SK-N-SH treated with all-trans-retinoic acid at 6 μM for 48 hours (cell line): Measurements from ENCODE around the gene PSMC2.

ENCODE experiments used
- ARNTL ChIP-seq: fragments of 450-650 bp; formaldehyde crosslinking; IDR thresholded peaks from 2 replicates; pipeline ENCODE4 v1.5.0; 2020; ENCODE audit warnings: low read depth, mild to moderate bottlenecking, moderate library complexity, borderline replicate concordance
- CSRNP3 ChIP-seq: fragments of 250-450 bp; sonication (Bioruptor Pico); IDR thresholded peaks from 2 replicates; pipeline ENCODE4 v1.5.1; 2021; ENCODE audit warnings: mild to moderate bottlenecking, moderate library complexity
- GLIS3 ChIP-seq: fragments of 250-450 bp; sonication (Bioruptor Pico); IDR thresholded peaks from 2 replicates; pipeline ENCODE4 v1.5.0; 2020; ENCODE audit warnings: mild to moderate bottlenecking, moderate library complexity
- ISL1 ChIP-seq: fragments of 250-450 bp; sonication (Bioruptor Pico); IDR thresholded peaks from 2 replicates; pipeline ENCODE4 v2.1.2; 2022; ENCODE audit warnings: mild to moderate bottlenecking, moderate library complexity
- ZC3H10 ChIP-seq: fragments of 250-450 bp; sonication (Bioruptor Pico); IDR thresholded peaks from 2 replicates; pipeline ENCODE4 v1.5.1; 2021; ENCODE audit warnings: mild to moderate bottlenecking, moderate library complexity
- ZNF70 ChIP-seq: fragments of 450-650 bp; formaldehyde crosslinking; IDR thresholded peaks from 2 replicates; pipeline ENCODE4 v1.5.0; 2020; ENCODE audit warnings: mild to moderate bottlenecking, moderate library complexity
- TF ChIP-seq, protein P1 (sequence below): fragments of 250-450 bp; sonication (Bioruptor Pico); IDR thresholded peaks from 2 replicates; pipeline ENCODE4 v1.8.0; 2020; ENCODE audit warnings: mild to moderate bottlenecking, moderate library complexity, borderline replicate concordance

DNA sequence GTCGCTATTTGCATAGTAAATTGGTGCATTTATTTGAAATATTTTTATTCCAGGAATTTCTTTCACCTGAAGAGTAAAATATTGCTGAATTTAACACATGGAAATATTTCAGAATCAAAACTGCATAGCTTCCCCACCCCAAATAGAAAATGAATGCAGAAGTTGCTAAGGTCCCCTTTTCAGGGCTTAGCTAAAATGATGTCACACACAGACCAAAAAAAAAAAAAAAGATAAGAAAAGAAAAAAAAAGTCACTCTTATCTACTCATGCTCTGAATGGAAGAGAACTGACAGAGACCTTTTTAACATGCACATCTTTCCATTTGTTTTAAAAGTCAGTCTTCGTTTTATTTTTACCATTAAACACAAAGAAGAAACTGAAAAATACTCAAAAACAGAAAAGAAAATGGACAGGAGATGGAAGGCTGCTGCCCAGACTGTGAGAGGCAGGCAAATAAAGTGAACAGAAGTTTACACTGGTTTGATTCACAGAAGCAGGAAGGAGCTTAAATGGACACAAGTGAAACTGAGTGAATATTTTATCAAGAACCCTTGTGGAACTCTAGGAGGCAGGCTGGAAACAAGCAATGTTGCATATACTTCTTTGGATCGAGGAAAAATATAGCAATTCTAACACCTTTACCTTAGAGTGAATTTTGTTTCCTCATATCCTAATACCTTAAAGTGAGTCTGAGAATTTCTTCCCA is 32.0 kb downstream of the PSMC2 start:
- TF ChIP-seq ISL1 (CRISPR knock-in tag) (no peak), CSRNP3 (CRISPR knock-in tag) (no peak), ZC3H10 (CRISPR knock-in tag) (no peak), ARNTL (CRISPR knock-in tag) (no peak), ZNF70 (CRISPR knock-in tag) (0 out of 2 replicates have a peak, but pooled peaks have one; percentile 31), GLIS3 (no peak)
- TF ChIP-seq, protein P1, sequence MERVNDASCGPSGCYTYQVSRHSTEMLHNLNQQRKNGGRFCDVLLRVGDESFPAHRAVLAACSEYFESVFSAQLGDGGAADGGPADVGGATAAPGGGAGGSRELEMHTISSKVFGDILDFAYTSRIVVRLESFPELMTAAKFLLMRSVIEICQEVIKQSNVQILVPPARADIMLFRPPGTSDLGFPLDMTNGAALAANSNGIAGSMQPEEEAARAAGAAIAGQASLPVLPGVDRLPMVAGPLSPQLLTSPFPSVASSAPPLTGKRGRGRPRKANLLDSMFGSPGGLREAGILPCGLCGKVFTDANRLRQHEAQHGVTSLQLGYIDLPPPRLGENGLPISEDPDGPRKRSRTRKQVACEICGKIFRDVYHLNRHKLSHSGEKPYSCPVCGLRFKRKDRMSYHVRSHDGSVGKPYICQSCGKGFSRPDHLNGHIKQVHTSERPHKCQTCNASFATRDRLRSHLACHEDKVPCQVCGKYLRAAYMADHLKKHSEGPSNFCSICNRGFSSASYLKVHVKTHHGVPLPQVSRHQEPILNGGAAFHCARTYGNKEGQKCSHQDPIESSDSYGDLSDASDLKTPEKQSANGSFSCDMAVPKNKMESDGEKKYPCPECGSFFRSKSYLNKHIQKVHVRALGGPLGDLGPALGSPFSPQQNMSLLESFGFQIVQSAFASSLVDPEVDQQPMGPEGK (CRISPR knock-in tag): no peak
